ENCODE measurements around the gene PSKH1. TPM values are rescaled to one million over a fixed set of nuclear protein-coding genes. Genes with fewer than 3 reads are reported as not detected.

Gene PSKH1
- 10.1 to 16.5 TPM (median 14.3 TPM) in 5 replicates for total RNA-seq (2022; extraction: Qiagen RNA extraction; ENCODE audit: low read depth)

GRCh38 chr16:67892899-67893742, at the start of gene PSKH1:
TSS of gene PSKH1 (plus strand) at chr16:67893254. CDS start at chr16:67908750, 15,496 bp downstream.

GRCh38 chr16:67846320-67847063, 46.6 kb upstream of the PSKH1 start, which contains the start of gene NUTF2:
TSS of gene NUTF2 (plus strand) at chr16:67846933. CDS start at chr16:67865131, 18,198 bp downstream.

GRCh38 chr16:67847064-67847861, 45.8 kb upstream of the PSKH1 start, which contains the start of gene CENPT:
TSS of gene CENPT (minus strand) at chr16:67847693. CDS start at chr16:67833859, 13,834 bp downstream.

GRCh38 chr16:67872631-67873434, 20.2 kb upstream of the PSKH1 start, which contains the start of gene EDC4:
TSS of gene EDC4 (plus strand) at chr16:67873052. CDS start at chr16:67873262, 210 bp downstream.

GRCh38 chr16:67884684-67885083, 8.4 kb upstream of the PSKH1 start, which contains the start of gene NRN1L:
TSS of gene NRN1L (plus strand) at chr16:67884885. CDS start at chr16:67884904, 19 bp downstream.

GRCh38 chr16:67931712-67932461, 38.8 kb downstream of the PSKH1 start, which contains the start of gene CTRL:
TSS of gene CTRL (minus strand) at chr16:67931862. CDS start at chr16:67931852, 10 bp downstream.

GRCh38 chr16:67936124-67936879, 43.2 kb downstream of the PSKH1 start, which contains the start of gene PSMB10:
TSS of gene PSMB10 (minus strand) at chr16:67936850. CDS start at chr16:67936749, 101 bp downstream.

GRCh38 chr16:67943619-67944504, 50.8 kb downstream of the PSKH1 start, which contains the start of gene LCAT:
TSS of gene LCAT (minus strand) at chr16:67944120. CDS start at chr16:67944101, 19 bp downstream.

GRCh38 chr16:67968400-67969253, 75.6 kb downstream of the PSKH1 start, which contains the start of gene SLC12A4:
TSS of gene SLC12A4 (minus strand) at chr16:67968637. CDS start at chr16:67968553, 84 bp downstream.

Other genes with a start within 250 kb of the PSKH1 start
- gene CARMIL2, start 248.1 kb upstream of the PSKH1 start, total RNA-seq (2022; extraction: Qiagen RNA extraction; ENCODE audit: low read depth) = 1.1 to 2.4 TPM (median 2.3 TPM) in 5 replicates
- gene ACD, start 233.0 kb upstream of the PSKH1 start, total RNA-seq (2022; extraction: Qiagen RNA extraction; ENCODE audit: low read depth) = 25.0 to 37.0 TPM (median 35.2 TPM) in 5 replicates
- gene PARD6A, start 232.3 kb upstream of the PSKH1 start, total RNA-seq (2022; extraction: Qiagen RNA extraction; ENCODE audit: low read depth) = 1.2 to 2.6 TPM (median 1.8 TPM) in 5 replicates
- 5.7 to 12.5 TPM (median 9.6 TPM) in 5 replicates for gene ENKD1, start 226.5 kb upstream of the PSKH1 start, total RNA-seq (2022; extraction: Qiagen RNA extraction; ENCODE audit: low read depth)
- 0.45 TPM in 1 of 5 replicates, not detected in the others for gene C16orf86, start 226.4 kb upstream of the PSKH1 start, total RNA-seq (2022; extraction: Qiagen RNA extraction; ENCODE audit: low read depth)
- gene GFOD2, start 173.9 kb upstream of the PSKH1 start, total RNA-seq (2022; extraction: Qiagen RNA extraction; ENCODE audit: low read depth) = 14.0 to 18.3 TPM (median 17.5 TPM) in 5 replicates
- 6.7 to 10.7 TPM (median 9.7 TPM) in 5 replicates for gene RANBP10, start 86.7 kb upstream of the PSKH1 start, total RNA-seq (2022; extraction: Qiagen RNA extraction; ENCODE audit: low read depth)
- 0.32 to 0.86 TPM (median 0.43 TPM) in 5 replicates for gene TSNAXIP1, start 86.4 kb upstream of the PSKH1 start, total RNA-seq (2022; extraction: Qiagen RNA extraction; ENCODE audit: low read depth)
- gene THAP11, start 50.9 kb upstream of the PSKH1 start, total RNA-seq (2022; extraction: Qiagen RNA extraction; ENCODE audit: low read depth) = 25.2 to 46.3 TPM (median 44.5 TPM) in 5 replicates
- 230 to 282 TPM (median 237 TPM) in 5 replicates for gene NUTF2, start 46.3 kb upstream of the PSKH1 start, total RNA-seq (2022; extraction: Qiagen RNA extraction; ENCODE audit: low read depth)
- 21.4 to 32.5 TPM (median 28.4 TPM) in 5 replicates for gene CENPT, start 45.6 kb upstream of the PSKH1 start, total RNA-seq (2022; extraction: Qiagen RNA extraction; ENCODE audit: low read depth)
- 43.1 to 69.7 TPM (median 65.1 TPM) in 5 replicates for gene EDC4, start 20.2 kb upstream of the PSKH1 start, total RNA-seq (2022; extraction: Qiagen RNA extraction; ENCODE audit: low read depth)
- gene NRN1L, start 8.4 kb upstream of the PSKH1 start, total RNA-seq (2022; extraction: Qiagen RNA extraction; ENCODE audit: low read depth) = 0.33 TPM in 1 of 5 replicates, not detected in the others
- gene CTRL, start 38.6 kb downstream of the PSKH1 start, total RNA-seq (2022; extraction: Qiagen RNA extraction; ENCODE audit: low read depth) = 1.0 to 2.5 TPM (median 1.4 TPM) in 5 replicates
- gene PSMB10, start 43.6 kb downstream of the PSKH1 start, total RNA-seq (2022; extraction: Qiagen RNA extraction; ENCODE audit: low read depth) = 34.4 to 55.4 TPM (median 47.8 TPM) in 5 replicates
- gene LCAT, start 50.9 kb downstream of the PSKH1 start, total RNA-seq (2022; extraction: Qiagen RNA extraction; ENCODE audit: low read depth) = 9.0 to 15.1 TPM (median 12.4 TPM) in 5 replicates
- 18.1 to 35.6 TPM (median 31.6 TPM) in 5 replicates for gene SLC12A4, start 75.4 kb downstream of the PSKH1 start, total RNA-seq (2022; extraction: Qiagen RNA extraction; ENCODE audit: low read depth)
- gene DPEP3, start 87.2 kb downstream of the PSKH1 start, total RNA-seq (2022; extraction: Qiagen RNA extraction; ENCODE audit: low read depth) = not detected in 5 replicates
- gene DPEP2, start 106.2 kb downstream of the PSKH1 start, total RNA-seq (2022; extraction: Qiagen RNA extraction; ENCODE audit: low read depth) = not detected in 5 replicates
- gene DPEP2NB, start 122.7 kb downstream of the PSKH1 start, total RNA-seq (2022; extraction: Qiagen RNA extraction; ENCODE audit: low read depth) = not detected in 5 replicates
- gene DDX28, start 130.0 kb downstream of the PSKH1 start, total RNA-seq (2022; extraction: Qiagen RNA extraction; ENCODE audit: low read depth) = 14.9 to 20.1 TPM (median 18.7 TPM) in 5 replicates
- gene DUS2, start 130.0 kb downstream of the PSKH1 start, total RNA-seq (2022; extraction: Qiagen RNA extraction; ENCODE audit: low read depth) = 14.9 to 20.0 TPM (median 16.7 TPM) in 5 replicates
- gene NFATC3, start 192.1 kb downstream of the PSKH1 start, total RNA-seq (2022; extraction: Qiagen RNA extraction; ENCODE audit: low read depth) = 11.4 to 18.0 TPM (median 15.3 TPM) in 5 replicates

Measured in A549 treated with ZK216348 at 1 μM for 4 hours (cell line).